ENCODE data around the gene UNC50.

UNC50 gene, protein sequence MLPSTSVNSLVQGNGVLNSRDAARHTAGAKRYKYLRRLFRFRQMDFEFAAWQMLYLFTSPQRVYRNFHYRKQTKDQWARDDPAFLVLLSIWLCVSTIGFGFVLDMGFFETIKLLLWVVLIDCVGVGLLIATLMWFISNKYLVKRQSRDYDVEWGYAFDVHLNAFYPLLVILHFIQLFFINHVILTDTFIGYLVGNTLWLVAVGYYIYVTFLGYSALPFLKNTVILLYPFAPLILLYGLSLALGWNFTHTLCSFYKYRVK

DNA sequence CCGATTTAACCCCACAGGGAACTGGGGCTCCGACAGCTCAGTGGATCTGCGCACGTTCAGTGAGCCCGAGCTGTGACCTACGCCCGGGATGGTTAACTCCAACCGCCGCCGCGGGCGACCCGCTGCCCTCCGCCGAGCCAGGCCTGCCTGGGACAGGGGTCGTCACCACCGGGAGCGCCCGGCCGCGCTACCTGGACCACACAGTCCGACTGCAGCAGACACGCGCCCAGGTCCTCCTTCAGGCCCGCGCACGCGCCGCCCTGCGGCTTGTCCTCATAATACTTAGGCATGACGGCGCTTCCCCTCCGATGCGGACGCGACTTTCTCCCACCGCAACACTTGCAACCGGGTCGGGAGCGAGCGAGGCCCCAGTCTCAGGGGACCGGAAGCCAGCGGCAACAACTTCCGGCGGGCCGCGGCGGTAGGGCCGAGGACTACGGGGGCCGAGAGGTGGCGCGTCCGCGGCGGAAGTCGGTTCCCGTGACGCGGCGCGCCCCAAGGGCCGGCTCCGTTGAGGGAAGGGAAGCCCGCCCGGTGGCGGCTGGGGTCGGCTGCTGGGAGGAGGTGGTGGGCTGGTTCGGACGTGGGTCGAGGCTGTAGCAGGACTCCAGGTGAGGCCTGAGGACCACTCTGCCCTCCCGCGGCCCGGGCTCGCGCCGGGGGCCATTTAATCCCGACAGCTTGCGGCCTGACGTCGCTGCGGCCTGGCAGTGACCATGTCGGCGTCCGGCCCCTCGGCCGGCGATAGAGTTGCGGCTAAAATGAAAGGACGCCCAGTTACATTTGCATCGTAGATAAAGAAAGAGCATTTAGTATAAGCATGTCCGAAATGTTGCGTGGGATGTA is at the start of gene UNC50, which contains the start of gene COA5:
TSS of gene UNC50 (plus strand) at position 474 of the 846 bp plus-strand sequence. CDS start 1,171 bp downstream, outside the sequence.
TSS of gene COA5 (minus strand) at position 397 of the 846 bp plus-strand sequence. CDS start at position 290, 107 bp downstream.
- DNase-seq: peak; percentile 94 to 98 (median 96)

DNA sequence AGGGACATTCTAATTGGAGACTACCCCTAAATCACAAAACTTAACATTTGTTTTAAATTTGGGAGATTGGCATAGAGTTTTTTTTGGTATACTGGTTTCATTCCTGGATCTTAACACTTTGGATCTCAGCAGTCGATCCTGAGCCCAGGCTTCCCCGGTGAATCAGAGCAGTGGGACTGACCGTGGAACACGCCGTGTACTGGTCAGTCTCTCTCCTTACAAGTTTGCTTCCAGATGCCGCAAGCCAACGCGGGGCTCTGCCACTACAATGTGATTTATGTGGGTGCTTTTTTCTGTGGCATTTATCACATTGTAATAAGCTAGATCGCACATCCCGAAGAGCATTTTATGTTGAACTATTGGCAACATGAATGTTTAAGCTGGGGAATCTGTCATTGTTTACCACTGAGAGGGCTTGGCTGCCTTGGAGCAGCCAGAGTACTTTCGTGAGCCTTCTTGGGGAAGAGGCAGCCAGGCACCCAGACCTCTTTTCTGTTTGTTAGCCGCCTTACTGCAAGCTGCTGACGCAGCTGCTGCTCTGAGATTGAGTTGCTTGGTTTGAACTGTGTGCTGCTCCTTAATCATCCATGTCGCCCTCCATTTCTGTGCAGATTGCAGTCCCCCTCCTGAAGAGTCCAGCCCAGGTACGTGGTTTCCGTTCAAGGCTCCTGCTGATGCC is 49.4 kb upstream of the UNC50 start:
- no peak for DNase-seq

DNA sequence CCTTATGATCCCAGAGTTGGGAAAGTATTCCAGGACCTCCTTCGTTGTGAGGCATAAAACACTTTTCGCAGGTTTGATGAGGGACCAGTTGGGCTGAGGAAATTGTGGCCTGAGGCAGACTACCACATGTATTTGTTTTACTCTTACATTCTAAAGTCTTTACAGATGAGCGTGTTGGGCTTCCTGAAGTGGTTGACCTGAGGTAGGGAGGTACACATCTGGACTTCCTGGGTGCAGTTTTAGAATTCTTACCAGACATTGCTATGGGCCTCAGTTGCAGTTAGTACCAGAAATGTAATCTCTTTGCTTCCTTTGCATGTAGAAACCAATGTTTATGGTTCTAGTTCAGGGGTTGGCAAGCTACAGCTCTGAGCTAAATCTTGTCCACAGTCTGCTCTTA is 48.8 kb upstream of the UNC50 start:
- DNase-seq: no peak

DNA sequence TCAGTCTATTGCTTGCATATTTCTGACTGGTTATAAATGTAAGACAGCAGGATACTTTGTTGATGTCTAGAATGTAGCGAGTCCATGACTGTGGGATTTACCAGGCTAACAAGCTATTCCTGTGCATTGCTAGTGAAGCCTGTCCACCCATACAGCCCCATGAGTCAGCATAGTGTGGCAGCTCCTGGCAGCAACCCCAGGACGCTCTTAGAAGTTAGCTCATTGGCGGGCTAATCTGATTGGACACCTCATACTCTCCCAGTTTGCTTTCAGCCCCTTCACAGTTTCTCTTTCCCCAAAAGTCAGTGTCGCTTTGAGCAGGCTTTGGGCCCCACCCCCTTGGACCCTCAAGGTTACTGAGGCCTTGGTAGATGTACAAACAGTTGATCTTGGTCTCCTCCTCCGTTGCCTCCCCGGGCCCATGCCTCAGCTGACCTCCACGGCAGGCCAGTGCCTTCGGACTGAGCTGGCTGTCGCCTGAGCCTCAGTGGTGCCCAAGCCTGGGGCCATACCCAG is 48.1 kb upstream of the UNC50 start:
- no peak for DNase-seq

DNA sequence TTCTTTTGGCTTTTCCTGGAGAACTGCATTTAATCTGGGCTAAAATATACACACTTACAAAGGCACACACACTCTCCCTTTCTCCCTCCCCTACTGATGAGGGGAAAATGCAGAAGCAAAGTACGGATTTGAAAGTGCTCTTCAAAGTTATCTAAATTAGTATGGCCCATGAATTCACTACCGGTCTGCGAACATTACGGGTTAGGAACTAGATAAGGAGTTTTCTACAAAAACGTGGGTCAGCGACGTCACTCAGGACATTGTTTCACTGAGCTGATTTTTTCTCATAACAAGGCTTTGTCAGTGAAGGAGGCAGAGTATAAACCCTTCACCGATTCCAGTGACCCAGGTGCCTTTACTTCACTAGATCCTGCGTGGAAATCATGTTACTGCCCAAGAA is 47.4 kb upstream of the UNC50 start:
- DNase-seq: no peak

DNA sequence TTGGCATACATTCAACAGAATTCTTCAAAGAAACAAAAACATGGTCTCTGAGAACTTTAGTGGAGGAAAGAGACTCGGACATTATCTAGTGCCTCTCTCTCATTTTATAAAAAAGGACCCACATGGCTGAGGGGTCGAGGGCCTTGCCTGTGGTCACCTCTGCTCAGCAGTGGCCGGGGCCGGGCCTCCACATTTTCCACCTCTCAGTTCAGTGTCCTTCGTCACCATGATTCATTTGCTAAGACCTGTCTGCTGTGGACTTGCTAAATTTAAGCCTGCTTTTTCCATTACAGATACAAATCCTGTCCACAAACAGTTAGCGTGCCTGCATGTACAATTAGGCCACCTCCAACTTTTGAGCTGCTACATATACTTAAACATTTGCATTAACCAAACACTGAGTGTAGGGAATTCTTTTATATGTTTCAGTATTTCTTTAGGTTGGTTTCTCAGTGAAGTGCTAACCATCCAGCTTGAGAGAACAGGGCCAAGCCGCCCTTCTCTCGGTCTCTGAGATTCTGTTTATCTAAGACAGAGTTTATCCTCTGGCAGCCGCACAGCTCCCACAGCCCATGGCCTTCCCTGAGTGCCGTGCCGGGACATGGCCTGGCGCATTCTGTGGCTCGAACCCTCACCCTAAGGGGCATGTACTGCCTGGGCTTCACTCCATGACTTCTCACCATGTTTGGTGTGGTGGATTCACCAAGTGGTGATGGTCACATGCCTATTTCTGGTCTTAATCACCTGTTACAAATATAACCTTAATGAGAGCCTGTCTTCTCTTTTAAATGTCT is 46.3 kb upstream of the UNC50 start:
- DNase-seq: no peak

DNA sequence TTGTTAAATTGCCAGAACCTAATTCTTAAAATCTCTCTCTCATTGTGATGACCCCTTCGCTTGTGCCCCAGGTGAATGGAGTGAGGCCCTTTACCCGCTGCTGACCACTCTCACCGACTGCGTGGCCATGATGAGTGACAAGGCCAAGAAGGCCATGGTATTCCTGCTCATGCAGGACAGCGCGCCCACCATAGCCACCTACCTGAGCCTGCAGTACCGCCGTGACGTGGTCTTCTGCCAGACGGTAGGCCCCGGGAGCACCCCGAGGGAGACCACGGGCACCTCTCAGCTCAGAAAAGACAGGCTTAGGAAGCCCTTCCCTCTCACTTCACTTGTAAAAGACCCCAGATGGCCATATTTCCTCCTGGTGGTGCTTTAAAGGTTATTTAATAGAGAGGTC is 45.0 kb upstream of the UNC50 start:
- no peak for DNase-seq

DNA sequence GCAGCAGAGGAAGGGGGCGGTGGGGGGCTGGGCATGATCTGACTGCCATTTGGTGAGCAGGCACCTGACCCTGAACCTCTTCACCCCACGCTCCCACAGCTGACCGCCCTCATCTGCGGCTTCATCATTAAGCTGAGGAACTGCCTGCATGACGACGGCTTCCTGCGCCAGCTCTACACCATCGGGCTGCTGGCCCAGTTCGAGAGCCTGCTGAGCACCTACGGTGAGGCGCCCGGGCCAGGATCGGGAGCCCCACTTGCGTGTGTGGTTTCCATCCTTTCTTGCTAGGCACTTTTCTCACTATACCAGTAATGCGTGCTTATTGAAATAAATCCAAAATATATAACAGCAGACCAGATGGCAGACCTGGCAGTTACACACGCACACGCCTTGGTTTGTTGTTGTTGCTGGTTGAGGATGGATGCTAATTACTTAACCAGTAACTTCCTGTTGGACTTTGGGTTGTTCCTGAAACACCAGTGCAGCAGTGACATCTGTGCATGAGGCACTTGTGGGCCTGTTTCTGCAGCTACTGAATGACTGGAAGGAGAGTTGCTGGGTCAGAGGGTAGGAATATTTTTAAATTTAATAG is 43.8 kb upstream of the UNC50 start:
- DNase-seq: no peak

DNA sequence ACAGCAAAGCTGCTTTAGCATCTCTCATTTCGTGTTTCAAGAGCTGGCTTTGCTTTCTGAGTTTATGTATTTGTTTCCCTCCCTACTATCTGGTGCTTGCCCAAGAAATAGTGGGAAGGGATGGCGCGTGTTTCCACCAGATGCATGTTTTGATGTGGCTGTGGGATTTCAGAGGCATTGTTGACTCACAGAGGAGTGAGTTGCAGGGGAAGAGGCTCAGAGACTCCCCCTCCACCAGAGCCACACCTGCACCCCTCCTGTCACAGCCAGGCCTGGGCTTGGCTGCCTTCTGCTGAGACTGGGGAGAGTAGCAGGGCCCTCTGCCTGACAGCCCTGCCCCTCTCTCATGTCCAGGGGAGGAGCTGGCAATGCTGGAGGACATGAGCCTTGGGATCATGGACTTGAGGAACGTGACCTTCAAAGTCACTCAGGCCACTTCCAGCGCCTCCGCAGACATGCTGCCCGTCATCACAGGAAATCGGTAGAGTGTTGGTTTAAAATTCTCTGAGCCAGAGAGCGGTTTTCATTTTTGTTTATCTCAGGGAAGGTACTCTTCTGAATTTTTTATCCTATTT is 43.0 kb upstream of the UNC50 start:
- no peak for DNase-seq

DNA sequence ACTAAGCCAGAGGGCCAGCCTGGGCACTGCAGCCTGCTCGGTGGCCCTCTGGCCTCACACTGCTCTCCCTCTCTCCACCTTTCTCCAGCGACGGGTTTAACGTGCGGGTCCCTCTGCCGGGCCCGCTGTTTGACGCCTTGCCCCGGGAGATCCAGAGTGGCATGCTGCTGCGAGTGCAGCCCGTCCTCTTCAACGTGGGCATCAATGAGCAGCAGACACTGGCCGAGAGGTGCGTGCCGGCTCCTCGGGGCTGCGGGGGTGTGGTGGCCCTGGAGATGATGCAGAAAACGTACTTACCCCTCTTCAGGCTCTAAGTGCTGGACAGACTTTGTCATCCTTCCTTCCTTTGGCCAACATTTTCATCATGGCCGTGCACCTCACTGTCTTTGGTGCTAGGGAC is 42.4 kb upstream of the UNC50 start:
- no peak for DNase-seq

DNA sequence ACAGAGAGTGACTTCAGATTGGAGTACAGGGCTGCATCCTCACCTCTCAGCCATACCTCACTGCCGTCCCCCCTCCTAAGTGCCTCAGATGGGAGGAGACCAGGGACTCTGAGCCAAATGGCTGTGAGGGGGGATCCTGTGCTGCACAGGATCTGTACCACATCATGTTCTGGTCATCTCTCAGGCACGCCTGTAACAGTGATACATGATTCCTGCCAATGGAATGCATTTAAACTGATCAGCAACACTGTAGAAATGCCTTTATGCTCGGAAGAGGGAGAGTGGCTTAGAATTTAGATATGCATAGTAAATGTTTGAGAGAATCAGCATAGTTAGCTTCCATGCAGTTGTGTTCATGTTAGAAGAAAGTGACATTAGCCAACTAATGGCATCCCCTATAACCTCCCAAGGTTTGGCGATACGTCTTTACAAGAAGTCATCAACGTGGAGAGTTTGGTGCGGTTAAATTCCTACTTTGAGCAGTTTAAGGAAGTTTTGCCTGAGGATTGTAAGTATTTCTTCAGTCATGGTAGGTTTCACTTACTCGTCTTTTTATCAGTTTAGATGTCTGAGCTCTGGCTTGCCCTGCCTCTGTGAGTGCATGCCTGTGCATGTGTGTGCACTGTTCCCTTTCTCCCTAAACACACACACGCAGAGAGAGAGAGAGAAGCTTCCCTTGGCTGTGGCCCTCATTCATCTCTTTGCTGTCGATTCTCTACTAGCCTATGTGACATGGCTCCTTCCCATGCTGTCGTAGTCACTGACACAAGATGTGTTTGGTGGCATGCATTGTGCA is 40.0 kb upstream of the UNC50 start:
- no peak for DNase-seq

DNA sequence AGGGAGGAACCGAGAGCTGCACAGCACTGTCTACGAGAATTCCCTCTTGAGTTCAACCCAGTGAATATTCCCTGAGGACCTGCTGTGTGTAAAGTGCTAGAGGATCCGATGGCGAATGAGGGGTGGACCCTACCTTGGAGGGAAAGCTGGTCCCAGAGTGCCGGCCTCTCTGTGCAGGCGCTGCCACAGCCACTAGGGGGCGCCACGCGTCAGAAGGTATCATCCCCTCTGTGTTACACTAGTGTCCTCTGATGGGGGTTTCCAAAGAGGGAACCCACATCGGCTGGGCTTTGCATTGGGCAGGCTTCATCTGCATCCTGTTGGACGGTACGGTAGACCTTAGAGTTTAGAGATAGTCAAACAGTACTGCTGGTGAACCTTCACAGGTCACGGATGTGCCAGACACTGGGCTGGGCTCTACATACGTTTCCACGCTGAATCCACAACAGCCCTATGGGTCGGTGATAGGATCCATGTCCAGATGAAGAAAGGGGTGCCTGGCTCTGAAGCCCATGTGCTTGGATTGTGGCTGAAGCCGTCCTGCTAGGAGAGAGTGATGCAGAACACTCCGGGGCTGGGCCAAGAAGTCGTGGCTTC is 39.1 kb upstream of the UNC50 start:
- peak; percentile 63 to 84 (median 70) for DNase-seq

DNA sequence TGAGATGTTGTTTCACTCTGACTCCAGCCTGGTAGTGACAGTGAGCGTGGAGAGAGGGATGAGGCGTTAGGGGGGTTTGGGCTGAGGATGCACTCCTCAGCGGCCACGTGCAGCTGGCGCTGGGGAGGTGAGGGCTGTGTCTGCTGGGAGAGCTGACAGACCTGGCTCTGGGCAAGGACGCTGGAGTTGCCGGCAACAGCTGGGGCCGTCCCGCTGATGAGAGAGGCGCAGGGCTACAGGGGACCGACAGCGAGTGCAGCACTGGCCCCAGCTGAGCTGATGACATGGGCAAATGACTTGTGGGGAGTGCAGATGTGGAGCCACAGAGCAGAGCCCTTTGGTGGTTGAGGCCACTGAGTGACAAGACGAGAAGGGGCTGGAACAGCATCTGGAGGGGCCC is 38.5 kb upstream of the UNC50 start:
- no peak for DNase-seq

DNA sequence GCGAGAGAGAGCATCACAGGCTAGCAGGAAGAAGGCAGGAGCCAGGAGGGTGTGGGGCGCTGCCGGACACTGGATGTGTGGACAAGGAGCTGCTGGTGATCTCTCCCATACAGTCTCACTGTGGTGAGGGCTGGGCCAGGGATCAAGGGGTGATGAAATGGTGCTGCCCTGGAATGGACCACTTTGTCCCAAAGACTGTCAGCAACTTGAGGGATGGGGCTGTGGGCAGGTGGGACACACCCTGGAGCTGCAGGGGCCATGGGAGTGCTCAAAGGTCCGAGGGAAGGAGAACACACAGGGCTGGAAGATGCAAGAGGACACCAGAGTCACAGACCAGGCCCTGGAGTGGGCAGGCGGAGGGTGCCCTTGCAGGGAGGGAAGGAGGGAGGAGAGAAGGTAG is 38.0 kb upstream of the UNC50 start:
- no peak for DNase-seq

DNA sequence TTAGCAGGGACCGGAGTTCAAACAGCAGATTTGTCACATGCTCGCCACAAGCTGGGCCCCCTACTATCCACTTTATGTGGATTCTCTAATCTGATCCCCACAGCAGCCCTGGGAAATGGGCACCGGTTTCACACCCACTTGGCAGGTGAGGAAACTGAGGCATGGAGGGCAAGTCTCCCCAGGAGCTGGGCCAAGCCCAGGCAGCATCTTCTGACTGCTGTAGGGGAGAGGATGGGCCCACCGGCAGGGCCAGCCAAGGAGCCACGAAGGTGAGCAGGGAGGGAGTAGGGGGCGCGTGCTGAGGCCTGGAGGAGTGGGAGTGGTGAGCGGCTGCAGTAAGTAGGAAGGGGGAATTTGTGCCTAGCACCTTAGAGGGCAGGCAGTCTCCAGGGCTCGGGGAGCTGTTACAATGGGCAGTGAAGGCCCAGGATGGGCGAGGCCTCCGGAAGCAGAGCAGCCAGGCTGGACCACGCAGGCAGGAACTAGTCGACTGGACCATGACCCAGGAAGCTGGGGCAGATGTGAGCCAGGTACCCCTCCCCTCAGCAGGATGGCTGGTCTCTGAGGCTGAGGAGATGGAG is 37.2 kb upstream of the UNC50 start:
- no peak for DNase-seq

DNA sequence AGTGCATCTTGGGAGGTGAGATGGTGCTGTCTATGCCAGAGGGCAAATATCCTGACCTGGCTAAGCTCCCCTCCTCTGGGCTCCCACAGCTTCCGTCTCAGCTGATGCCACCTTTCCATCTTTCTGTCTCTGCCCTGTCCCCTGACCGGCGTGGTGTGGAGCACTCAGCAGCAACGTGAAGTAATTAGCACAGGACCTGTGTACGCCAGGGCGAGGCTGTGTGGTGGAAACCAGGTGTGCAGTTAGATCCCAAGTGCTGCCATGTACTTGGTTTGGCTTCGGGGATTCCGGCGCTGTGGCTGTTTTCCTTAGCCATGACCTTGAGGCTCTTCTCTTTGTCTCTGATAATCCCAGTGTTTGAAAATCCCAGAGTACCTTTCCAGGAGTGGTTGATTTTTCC is 36.6 kb upstream of the UNC50 start:
- no peak for DNase-seq

DNA sequence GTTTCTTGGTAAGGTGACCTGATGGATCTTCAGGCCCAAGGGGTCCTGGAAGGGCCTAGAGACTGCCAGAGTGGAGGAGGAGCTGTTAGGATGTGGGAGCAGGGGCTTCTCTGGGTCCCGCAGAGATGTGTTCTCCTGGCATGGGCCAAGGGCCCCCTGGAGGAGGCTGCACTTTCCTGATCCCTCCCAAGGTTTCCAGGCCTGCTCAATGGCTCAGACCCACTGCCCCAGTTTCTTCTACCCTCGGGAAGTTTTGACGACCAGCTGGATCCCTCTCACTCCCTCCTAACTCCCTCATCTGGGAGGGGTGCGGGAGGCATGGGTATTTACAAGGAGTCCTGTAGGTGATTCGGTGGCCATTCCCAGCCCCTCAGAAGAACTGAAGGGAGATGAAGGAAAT is 36.2 kb upstream of the UNC50 start:
- DNase-seq: no peak

DNA sequence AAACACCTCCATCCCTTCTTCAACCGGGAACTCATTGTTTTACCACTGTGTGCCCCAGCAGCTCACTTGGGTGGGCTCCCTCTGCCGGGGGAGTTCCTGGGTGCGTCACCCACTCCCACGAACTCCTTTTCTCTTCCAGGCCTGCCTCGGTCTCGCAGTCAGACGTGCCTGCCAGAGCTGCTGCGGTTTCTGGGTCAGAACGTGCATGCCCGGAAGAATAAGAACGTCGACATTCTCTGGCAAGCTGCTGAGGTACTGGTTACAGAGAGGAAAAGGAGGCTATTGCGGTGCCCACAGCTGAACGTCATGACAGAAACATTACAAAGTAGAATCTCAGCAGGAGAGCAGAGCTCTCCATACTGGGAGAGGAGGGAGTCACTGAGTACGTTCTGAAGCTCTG is 35.7 kb upstream of the UNC50 start:
- no peak for DNase-seq

DNA sequence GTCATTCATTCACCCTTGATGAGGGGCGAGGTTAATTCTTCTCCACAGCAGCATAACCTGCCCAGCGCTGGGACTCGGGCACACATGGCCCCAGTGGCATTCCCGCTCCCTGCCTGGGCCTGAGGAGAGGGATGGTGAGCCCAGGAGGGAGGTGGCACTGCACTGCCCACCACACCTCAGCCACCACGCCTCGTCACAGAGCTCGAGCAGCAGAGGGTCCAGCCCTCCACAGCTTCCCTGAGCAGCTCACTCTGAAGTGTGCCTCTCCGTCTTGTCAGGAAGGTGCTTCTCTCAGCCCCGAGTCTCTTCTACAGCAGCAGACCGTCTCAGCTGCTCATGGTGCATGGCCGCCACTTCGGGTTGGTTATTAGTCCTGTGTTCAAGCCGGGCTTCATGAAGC is 35.0 kb upstream of the UNC50 start:
- DNase-seq: no peak

DNA sequence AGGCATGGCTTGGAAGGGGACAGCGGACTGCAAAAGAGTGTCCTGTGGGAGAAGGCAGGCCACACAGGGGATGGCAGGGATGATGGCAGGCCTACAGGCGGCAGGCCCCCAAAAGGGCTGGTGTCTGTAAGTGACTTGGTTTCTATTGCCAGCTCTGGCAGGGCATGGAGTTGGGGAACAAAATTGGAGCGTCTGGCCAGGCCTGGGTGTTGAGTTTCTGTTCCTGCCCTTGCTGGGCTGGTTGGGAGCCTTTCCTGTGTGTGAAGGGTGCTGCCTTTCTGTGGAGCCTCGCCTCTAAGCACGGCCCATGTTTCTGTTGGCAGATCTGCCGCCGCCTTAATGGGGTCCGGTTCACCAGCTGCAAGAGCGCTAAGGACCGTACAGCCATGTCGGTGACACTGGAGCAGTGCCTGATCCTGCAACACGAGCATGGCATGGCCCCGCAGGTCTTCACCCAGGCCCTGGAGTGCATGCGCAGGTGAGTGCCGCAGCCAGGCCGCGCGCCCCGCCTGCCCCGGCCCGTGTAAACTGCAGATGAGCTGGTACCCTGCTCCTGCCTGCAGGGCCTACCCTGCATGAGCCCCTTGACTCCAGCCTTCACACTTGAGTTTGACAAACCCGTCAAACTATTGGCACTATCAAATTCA is 31.6 kb upstream of the UNC50 start:
- no peak for DNase-seq
